ENCODE measurements around the gene ABCA12.

DNA sequence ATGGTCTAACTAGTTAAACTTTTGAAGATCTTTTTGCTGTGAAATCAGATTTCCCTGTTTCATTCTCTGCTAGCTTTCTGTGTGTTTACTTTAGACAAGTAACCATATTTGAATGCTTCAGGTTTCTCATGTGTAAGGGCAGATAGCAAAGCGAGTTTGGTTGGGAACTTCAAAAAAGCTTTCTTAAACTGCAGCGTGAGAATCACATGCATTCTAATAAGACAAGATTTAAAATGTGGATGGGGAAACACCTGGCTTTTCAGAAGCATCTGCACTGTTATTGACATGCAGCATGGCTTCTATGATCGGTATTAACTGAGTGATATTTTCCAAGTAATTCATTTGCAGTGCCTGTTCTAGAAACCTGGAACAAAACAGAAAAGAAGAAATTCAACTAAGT, 119.3 kb downstream of the ABCA12 start:
- TF ChIP-seq, protein P1, sequence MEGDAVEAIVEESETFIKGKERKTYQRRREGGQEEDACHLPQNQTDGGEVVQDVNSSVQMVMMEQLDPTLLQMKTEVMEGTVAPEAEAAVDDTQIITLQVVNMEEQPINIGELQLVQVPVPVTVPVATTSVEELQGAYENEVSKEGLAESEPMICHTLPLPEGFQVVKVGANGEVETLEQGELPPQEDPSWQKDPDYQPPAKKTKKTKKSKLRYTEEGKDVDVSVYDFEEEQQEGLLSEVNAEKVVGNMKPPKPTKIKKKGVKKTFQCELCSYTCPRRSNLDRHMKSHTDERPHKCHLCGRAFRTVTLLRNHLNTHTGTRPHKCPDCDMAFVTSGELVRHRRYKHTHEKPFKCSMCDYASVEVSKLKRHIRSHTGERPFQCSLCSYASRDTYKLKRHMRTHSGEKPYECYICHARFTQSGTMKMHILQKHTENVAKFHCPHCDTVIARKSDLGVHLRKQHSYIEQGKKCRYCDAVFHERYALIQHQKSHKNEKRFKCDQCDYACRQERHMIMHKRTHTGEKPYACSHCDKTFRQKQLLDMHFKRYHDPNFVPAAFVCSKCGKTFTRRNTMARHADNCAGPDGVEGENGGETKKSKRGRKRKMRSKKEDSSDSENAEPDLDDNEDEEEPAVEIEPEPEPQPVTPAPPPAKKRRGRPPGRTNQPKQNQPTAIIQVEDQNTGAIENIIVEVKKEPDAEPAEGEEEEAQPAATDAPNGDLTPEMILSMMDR (IDR thresholded peaks at IDR 0.05; ENCODE audit: insufficient read depth, low read length), result no peak
- TF ChIP-seq, protein P2, sequence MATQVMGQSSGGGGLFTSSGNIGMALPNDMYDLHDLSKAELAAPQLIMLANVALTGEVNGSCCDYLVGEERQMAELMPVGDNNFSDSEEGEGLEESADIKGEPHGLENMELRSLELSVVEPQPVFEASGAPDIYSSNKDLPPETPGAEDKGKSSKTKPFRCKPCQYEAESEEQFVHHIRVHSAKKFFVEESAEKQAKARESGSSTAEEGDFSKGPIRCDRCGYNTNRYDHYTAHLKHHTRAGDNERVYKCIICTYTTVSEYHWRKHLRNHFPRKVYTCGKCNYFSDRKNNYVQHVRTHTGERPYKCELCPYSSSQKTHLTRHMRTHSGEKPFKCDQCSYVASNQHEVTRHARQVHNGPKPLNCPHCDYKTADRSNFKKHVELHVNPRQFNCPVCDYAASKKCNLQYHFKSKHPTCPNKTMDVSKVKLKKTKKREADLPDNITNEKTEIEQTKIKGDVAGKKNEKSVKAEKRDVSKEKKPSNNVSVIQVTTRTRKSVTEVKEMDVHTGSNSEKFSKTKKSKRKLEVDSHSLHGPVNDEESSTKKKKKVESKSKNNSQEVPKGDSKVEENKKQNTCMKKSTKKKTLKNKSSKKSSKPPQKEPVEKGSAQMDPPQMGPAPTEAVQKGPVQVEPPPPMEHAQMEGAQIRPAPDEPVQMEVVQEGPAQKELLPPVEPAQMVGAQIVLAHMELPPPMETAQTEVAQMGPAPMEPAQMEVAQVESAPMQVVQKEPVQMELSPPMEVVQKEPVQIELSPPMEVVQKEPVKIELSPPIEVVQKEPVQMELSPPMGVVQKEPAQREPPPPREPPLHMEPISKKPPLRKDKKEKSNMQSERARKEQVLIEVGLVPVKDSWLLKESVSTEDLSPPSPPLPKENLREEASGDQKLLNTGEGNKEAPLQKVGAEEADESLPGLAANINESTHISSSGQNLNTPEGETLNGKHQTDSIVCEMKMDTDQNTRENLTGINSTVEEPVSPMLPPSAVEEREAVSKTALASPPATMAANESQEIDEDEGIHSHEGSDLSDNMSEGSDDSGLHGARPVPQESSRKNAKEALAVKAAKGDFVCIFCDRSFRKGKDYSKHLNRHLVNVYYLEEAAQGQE (IDR thresholded peaks at IDR 0.05; ENCODE audit: insufficient replicate concordance, low read depth), result no peak
